Bronchial epithelial cell (primary cell): Measurements from ENCODE around the gene RSPRY1. TPM values are rescaled to one million over a fixed set of nuclear protein-coding genes. Genes with fewer than 3 reads are reported as not detected.
"Not testable (repeated sequence)": the region's sequence is repeated elsewhere in the genome, so short reads cannot be mapped to it uniquely, and the experiment has no call there.

ENCODE experiments used
- DNase-seq: peaks from one replicate; pipeline ENCODE4 v3.0.0-alpha.2; 2010; ENCODE audit warnings: low read depth
- FAIRE-seq: peaks from 2 replicates; lab custom pipeline; 2011; peaks lifted over from hg19 to GRCh38; lab: Jason Lieb, UNC
- H3K27me3 ChIP-seq: 2 replicates; pipeline ENCODE4 v1.5.1; 2011; ENCODE audit warnings: low read length; ENCODE audit not compliant: control insufficient read depth, insufficient read depth
- H3K36me3 ChIP-seq: 2 replicates; pipeline ENCODE4 v1.5.1; 2011; ENCODE audit warnings: low read length; ENCODE audit not compliant: control insufficient read depth, insufficient read depth
- H3K4me3 ChIP-seq: 2 replicates; pipeline ENCODE4 v1.5.1; 2011; ENCODE audit warnings: mild to moderate bottlenecking, low read depth, low read length, control low read depth
- total RNA-seq: library from RNA; depleted of rRNA; stranded (reverse); fragments of >200 nt; gene quantifications from 2 replicates; pipeline ENCODE4 v1.2.1, GENCODE V29; 2014
- TF ChIP-seq, protein P1 (sequence below): IDR thresholded peaks from 2 replicates; pipeline ENCODE4 v1.5.1; 2011; ENCODE audit warnings: mild to moderate bottlenecking, moderate library complexity, low read length, control low read depth, inconsistent platforms; ENCODE audit not compliant: insufficient read depth, severe bottlenecking

RSPRY1 gene
- total RNA-seq, 1 donor from 2014 or later, result 38.7 TPM

GRCh38 chr16:57196753-57197152 is 10.6 kb downstream of the RSPRY1 start:
- TF ChIP-seq, protein P1, sequence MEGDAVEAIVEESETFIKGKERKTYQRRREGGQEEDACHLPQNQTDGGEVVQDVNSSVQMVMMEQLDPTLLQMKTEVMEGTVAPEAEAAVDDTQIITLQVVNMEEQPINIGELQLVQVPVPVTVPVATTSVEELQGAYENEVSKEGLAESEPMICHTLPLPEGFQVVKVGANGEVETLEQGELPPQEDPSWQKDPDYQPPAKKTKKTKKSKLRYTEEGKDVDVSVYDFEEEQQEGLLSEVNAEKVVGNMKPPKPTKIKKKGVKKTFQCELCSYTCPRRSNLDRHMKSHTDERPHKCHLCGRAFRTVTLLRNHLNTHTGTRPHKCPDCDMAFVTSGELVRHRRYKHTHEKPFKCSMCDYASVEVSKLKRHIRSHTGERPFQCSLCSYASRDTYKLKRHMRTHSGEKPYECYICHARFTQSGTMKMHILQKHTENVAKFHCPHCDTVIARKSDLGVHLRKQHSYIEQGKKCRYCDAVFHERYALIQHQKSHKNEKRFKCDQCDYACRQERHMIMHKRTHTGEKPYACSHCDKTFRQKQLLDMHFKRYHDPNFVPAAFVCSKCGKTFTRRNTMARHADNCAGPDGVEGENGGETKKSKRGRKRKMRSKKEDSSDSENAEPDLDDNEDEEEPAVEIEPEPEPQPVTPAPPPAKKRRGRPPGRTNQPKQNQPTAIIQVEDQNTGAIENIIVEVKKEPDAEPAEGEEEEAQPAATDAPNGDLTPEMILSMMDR, result no peak
- Histone ChIP-seq H3K4me3 (no peak overlapping the region), H3K27me3 (no peaks in the 10 kb centered on the region), H3K36me3 (no peaks in the 10 kb centered on the region)
- FAIRE-seq (no peak), DNase-seq (no peak)

DNA sequence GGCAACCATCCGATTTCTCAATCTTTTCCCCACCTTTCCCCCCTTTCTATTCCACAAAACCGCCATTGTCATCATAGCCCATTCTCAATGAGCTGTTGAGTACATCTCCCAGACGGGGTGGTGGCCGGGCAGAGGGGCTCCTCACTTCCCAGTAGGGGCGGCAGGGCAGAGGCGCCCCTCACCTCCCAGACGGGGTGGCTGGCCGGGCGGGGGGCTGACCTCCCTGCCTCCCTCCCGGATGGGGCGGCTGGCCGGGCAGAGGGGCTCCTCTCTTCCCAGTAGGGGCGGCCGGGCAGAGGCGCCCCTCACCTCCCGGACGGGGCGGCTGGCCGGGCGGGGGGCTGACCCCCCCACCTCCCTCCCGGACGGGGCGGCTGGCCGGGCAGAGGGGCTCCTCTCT is 14.2 kb downstream of the RSPRY1 start:
- not testable (repeated sequence) for FAIRE-seq

GRCh38 chr16:57200926-57201325 is 14.8 kb downstream of the RSPRY1 start:
- not testable (repeated sequence) for DNase-seq, FAIRE-seq, H3K4me3 ChIP-seq, H3K36me3 ChIP-seq, H3K27me3 ChIP-seq

More for the DNA sequence above, 14.2 kb downstream of the RSPRY1 start:
- H3K4me3 ChIP-seq, H3K36me3 ChIP-seq, DNase-seq, H3K27me3 ChIP-seq: not testable (repeated sequence)

- Histone ChIP-seq H3K27me3 (no peaks in the 10 kb centered on the region), H3K36me3 (no peaks in the 10 kb centered on the region)
- no peak for FAIRE-seq
These were observed 16.2 kb downstream of the RSPRY1 start for GRCh38 chr16:57202095-57202886.

DNA sequence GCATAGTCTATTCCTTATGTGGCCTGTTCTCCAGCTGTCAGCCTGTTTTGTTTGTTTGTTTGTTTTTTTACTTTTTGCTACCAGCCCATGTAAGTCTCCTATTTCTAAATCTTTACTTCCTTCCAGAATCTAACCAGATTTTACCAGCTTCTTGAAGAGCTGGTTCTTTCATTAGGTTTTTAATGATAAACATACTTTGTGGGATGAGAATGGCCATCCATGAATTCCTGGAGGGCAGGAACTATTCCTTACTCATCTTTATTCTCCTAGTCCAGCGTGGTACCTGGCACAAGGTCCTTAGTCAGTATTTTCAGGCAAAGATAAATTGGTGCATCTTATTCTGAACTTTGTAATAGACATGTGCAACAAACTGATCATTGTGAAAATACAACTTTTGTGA is 17.3 kb downstream of the RSPRY1 start:
- Histone ChIP-seq H3K4me3 (no peak overlapping the region), H3K27me3 (no peaks in the 10 kb centered on the region), H3K36me3 (peaks cover 5% of the 10 kb centered on the region)
- FAIRE-seq (no peak), DNase-seq (no peak)
- TF ChIP-seq, protein P1, result no peak

More at GRCh38 chr16:57202095-57202886, 16.2 kb downstream of the RSPRY1 start:
- no peak overlapping the region for H3K4me3 ChIP-seq
- no peak for DNase-seq
- TF ChIP-seq, protein P1, result no peak

GRCh38 chr16:57204675-57205074 is 18.5 kb downstream of the RSPRY1 start:
- Histone ChIP-seq H3K36me3 (peaks cover 5% of the 10 kb centered on the region), H3K4me3 (no peak overlapping the region), H3K27me3 (no peaks in the 10 kb centered on the region)
- no peak for DNase-seq
- FAIRE-seq, result no peak
- TF ChIP-seq, protein P1, result no peak
